Endothelial cell of umbilical vein (primary cell): ENCODE data around the gene TMEM175. TPM values are rescaled to one million over a fixed set of nuclear protein-coding genes. Genes with fewer than 3 reads are reported as not detected.

ENCODE experiments used
- BruUV-seq: library from RNA; stranded (reverse); fragments of 400-500 nt; replicated peaks from 2 replicates; lab custom pipeline; 2021; lab: Mats Ljungman, UMichigan
- CTCF ChIA-PET: fragments of 300-600, 350-600 bp; sonication (Branson Sonifier 250); formaldehyde crosslinking; loops from one replicate; lab custom pipeline; 2021; ENCODE audit warnings: antibody characterized with exemption, inconsistent platforms; lab: Charles Lee
- POLR2A ChIA-PET: fragments of 300-600, 350-600 bp; sonication (Branson Sonifier 250); formaldehyde crosslinking; loops from one replicate; lab custom pipeline; 2021; ENCODE audit warnings: antibody characterized with exemption, inconsistent platforms; lab: Charles Lee
- DNase-seq: peaks from one replicate; pipeline ENCODE4 v3.0.0-alpha.2; 2011; ENCODE audit warnings: low read depth, low spot score
- FAIRE-seq: peaks from 2 replicates; lab custom pipeline; 2011; peaks lifted over from hg19 to GRCh38; lab: Jason Lieb, UNC
- H2AFZ ChIP-seq: 2 replicates; pipeline ENCODE4 v1.6.0; 2012; ENCODE audit warnings: low read depth, low read length, control low read depth, inconsistent platforms
- H3K27ac ChIP-seq: 2 replicates; pipeline ENCODE4 v1.5.1; 2011; ENCODE audit warnings: low read depth, mild to moderate bottlenecking, control low read depth, low read length, moderate library complexity; ENCODE audit not compliant: insufficient read depth
- H3K27me3 ChIP-seq, 2 experiments: 2 replicates each; pipeline versions ENCODE4 v1.6.0 to v1.6.1; 2011; ENCODE audit warnings: low read length in 2 of 2, mixed read lengths in 1 of 2; ENCODE audit not compliant: control insufficient read depth in 2 of 2, insufficient read depth in 2 of 2
- H3K36me3 ChIP-seq, 2 experiments: 2 replicates in 1 of 2; 3 replicates in 1 of 2; pipeline ENCODE4 v1.5.1; 2011; ENCODE audit warnings: low read length in 2 of 2, mild to moderate bottlenecking in 1 of 2, moderate library complexity in 1 of 2; ENCODE audit not compliant: control insufficient read depth in 2 of 2, insufficient read depth in 2 of 2; ENCODE audit errors: extremely low read depth in 1 of 2
- H3K4me1 ChIP-seq: 3 replicates; pipeline ENCODE4 v1.5.1; 2011; ENCODE audit warnings: mild to moderate bottlenecking, low read length; ENCODE audit not compliant: control insufficient read depth, insufficient read depth; ENCODE audit errors: extremely low read depth
- H3K4me2 ChIP-seq: 2 replicates; pipeline ENCODE4 v1.6.1; 2011; ENCODE audit warnings: low read length, control low read depth, mixed read lengths; ENCODE audit not compliant: insufficient read depth
- H3K4me3 ChIP-seq, 3 experiments: fragments of 200-600 bp in 1 of 3; sonication (generic), shearing (Covaris generic) in 1 of 3; replicated peaks in 1 of 3; 2 replicates each; pipeline ENCODE4 v1.5.1; 2011 to 2016; ENCODE audit warnings: control low read depth in 3 of 3, low read length in 3 of 3, mild to moderate bottlenecking in 2 of 3, inconsistent platforms in 1 of 3, low read depth in 1 of 3, moderate library complexity in 1 of 3; ENCODE audit not compliant: insufficient read depth in 1 of 3
- H3K79me2 ChIP-seq: 2 replicates; pipeline ENCODE4 v1.6.0; 2012; ENCODE audit warnings: low read length, inconsistent platforms; ENCODE audit not compliant: control insufficient read depth, insufficient read depth
- H3K9ac ChIP-seq: replicated peaks from 2 replicates; pipeline ENCODE3; 2011; ENCODE audit warnings: low read length, control low read depth; ENCODE audit not compliant: insufficient read depth; ENCODE audit errors: extremely low read depth
- H3K9me1 ChIP-seq: replicated peaks from 3 replicates; pipeline ENCODE4 v1.6.0; 2011; ENCODE audit warnings: mild to moderate bottlenecking, low read length; ENCODE audit not compliant: control insufficient read depth, insufficient read depth; ENCODE audit errors: extremely low read depth
- H3K9me3 ChIP-seq: replicated peaks from 2 replicates; pipeline ENCODE4 v1.5.1; 2012; ENCODE audit warnings: low read length, inconsistent platforms; ENCODE audit not compliant: control insufficient read depth, insufficient read depth
- H4K20me1 ChIP-seq: replicated peaks from 2 replicates; pipeline ENCODE3; 2011; ENCODE audit warnings: mild to moderate bottlenecking, low read length; ENCODE audit not compliant: control insufficient read depth, insufficient read depth; ENCODE audit errors: extremely low read depth
- CTCF ChIP-seq, 2 donors: IDR thresholded peaks; 1 replicate in 1 of 2; 2 replicates in 1 of 2; pipeline ENCODE4 v1.5.1; 2011; ENCODE audit warnings: low read length in 2 of 2, mild to moderate bottlenecking in 2 of 2, moderate library complexity in 2 of 2, control low read depth in 1 of 2, inconsistent platforms in 1 of 2, low read depth in 1 of 2; ENCODE audit not compliant: insufficient read depth in 1 of 2; ENCODE audit errors: extremely low read depth in 1 of 2
- EZH2 ChIP-seq: IDR thresholded peaks from 2 replicates; pipeline ENCODE4 v1.6.1; 2012; ENCODE audit warnings: borderline replicate concordance, low read depth, mild to moderate bottlenecking, moderate library complexity, low read length, inconsistent platforms; ENCODE audit not compliant: severe bottlenecking
- FOS ChIP-seq: IDR thresholded peaks from 2 replicates; pipeline ENCODE4 v1.6.1; 2011; ENCODE audit warnings: mild to moderate bottlenecking, low read length, moderate library complexity, borderline replicate concordance; ENCODE audit not compliant: insufficient read depth
- GATA2 ChIP-seq: IDR thresholded peaks from 2 replicates; pipeline ENCODE4 v1.7.0; 2011; ENCODE audit warnings: low read depth, mild to moderate bottlenecking, moderate library complexity, mixed read lengths, low read length; ENCODE audit not compliant: insufficient read length, insufficient read depth
- JUN ChIP-seq: IDR thresholded peaks from 2 replicates; pipeline ENCODE4 v1.6.1; 2011; ENCODE audit warnings: borderline replicate concordance, low read depth; ENCODE audit not compliant: insufficient read length, insufficient read depth
- MAX ChIP-seq: IDR thresholded peaks from 2 replicates; pipeline ENCODE4 v1.6.1; 2011; ENCODE audit not compliant: insufficient read depth, insufficient read length
- MYC ChIP-seq: IDR thresholded peaks from one replicate; pipeline ENCODE4 v1.6.1; 2011; ENCODE audit warnings: mild to moderate bottlenecking, low read depth, low read length
- POLR2A ChIP-seq: IDR thresholded peaks from 2 replicates; pipeline ENCODE4 v1.6.1; 2012; ENCODE audit warnings: low read depth, mild to moderate bottlenecking, control low read depth, low read length
- POLR2AphosphoS5 ChIP-seq: IDR thresholded peaks from 2 replicates; pipeline ENCODE4 v1.6.1; 2012; ENCODE audit warnings: low read depth, mild to moderate bottlenecking, control low read depth, low read length, moderate library complexity; ENCODE audit not compliant: insufficient read depth
- dilution Hi-C: fragments of 300-500 bp; cut with MboI; formaldehyde crosslinking; loops from one replicate; pipeline ENCODE4 v1.15.0; 2019; ENCODE audit warnings: low sequenced_read_pairs; ENCODE audit not compliant: extremely low pct_ligation_motif_present
- intact Hi-C: fragments of 100-400 bp; cut with micrococcal nuclease; formaldehyde crosslinking; loops from one replicate; pipeline ENCODE4 v1.10.0; 2022
- polyA plus RNA-seq, 4 experiments: library from polyadenylated mRNA; depleted of rRNA in 3 of 4; stranded (reverse) in 3 of 4; unstranded in 1 of 4; fragments of >200 nt; gene quantifications; 2 replicates each; pipeline versions ENCODE4 v1.2.1 to v1.2.3, GENCODE V29; 2011 to 2012; ENCODE audit warnings: missing spikeins in 1 of 4
- total RNA-seq: library from RNA; stranded (reverse); gene quantifications from 2 replicates; pipeline ENCODE4 v1.2.3, GENCODE V29; 2021

Gene TMEM175
- total and polyA plus RNA-seq, 2 donors (not counting 3 experiments of a cell fraction or from before 2014, with no cell fraction given): 21.9 to 80.1 TPM

DNA sequence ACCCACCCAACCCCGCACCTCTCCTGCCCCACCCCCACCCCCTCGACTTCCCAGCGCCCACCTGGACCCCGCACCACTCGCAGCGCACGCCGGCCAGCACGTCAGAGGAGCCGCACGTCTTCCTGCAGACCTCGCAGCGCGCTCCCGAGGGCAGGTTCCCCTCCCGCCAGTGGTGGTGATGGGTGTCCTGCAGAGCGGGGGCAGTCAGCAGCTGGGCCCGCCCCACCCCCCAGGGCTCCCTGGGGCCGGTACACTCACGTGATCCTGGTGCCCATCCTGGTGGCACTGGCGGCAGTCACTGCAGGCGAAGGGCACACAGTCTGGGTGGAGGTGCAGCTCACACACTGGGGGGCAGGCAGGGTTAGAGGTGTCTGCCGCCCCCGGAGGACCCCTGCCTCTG is 36.0 kb downstream of the TMEM175 start:
- Histone ChIP-seq H3K27me3 (no peaks in the 10 kb centered on the region), H4K20me1 (no peaks in the 10 kb centered on the region), H3K9me1 (no peaks in the 10 kb centered on the region), H2AFZ (no peak overlapping the region), H3K4me3 (no peak overlapping the region), H3K79me2 (no peaks in the 10 kb centered on the region), H3K27ac (no peak overlapping the region), H3K4me1 (peaks cover 11% of the 10 kb centered on the region), H3K9ac (no peak overlapping the region), H3K36me3 (peaks cover 0 to 16% of the 10 kb centered on the region in 2 experiments), H3K9me3 (no peaks in the 10 kb centered on the region), H3K4me2 (no peak overlapping the region)
- dilution Hi-C loops: no loop called here
- BruUV-seq: no TSS peak
- POLR2A ChIA-PET: no interaction called here
- DNase-seq: no peak
- CTCF ChIA-PET: no interaction called here
- no peak for TF ChIP-seq POLR2A
- no peak for TF ChIP-seq CTCF (IDR thresholded peaks at IDR 0.05; ENCODE audit: extremely low read depth in 1 of 2, insufficient read depth in 1 of 2, low read depth in 1 of 2, low read length in 2 of 2)
- TF ChIP-seq MAX: no peak
- no peak for TF ChIP-seq MYC
- TF ChIP-seq EZH2: no peak
- TF ChIP-seq POLR2AphosphoS5: no peak
- no peak for TF ChIP-seq FOS
- no peak for TF ChIP-seq GATA2
- TF ChIP-seq JUN: no peak
- FAIRE-seq: no peak
- intact Hi-C loops: no loop called here
